Stimulated activated CD4-positive, alpha-beta T cell treated with anti-CD3 and anti-CD28 coated beads, Interleukin-1b, Interleukin-23, amount 100 ng/mL, for 48 hours (primary cell): ENCODE measurements around the gene MARK3.

Experiments
- DNase-seq: peaks from one replicate; pipeline ENCODE4 v3.0.0-alpha.2; 2020

The MARK3 gene

DNA sequence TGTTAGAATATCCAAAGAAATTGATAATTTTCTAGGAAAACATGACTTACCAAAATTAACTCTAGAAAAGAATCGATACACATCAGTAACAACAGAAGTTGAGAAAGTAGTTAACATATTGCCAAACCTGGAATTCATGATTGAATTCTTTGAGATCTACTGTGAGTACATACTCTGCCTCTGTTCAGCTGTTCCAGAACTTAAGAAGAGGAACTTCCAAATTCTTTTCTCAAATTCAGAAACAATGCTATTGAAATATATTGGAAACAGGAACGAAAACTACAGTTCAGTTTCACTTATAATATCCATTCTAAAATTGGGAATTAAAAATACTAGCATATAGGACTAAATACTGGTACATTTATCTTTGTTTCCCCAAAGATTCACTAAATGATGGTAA, 57.9 kb downstream of the MARK3 start:
- DNase-seq: no peak

DNA sequence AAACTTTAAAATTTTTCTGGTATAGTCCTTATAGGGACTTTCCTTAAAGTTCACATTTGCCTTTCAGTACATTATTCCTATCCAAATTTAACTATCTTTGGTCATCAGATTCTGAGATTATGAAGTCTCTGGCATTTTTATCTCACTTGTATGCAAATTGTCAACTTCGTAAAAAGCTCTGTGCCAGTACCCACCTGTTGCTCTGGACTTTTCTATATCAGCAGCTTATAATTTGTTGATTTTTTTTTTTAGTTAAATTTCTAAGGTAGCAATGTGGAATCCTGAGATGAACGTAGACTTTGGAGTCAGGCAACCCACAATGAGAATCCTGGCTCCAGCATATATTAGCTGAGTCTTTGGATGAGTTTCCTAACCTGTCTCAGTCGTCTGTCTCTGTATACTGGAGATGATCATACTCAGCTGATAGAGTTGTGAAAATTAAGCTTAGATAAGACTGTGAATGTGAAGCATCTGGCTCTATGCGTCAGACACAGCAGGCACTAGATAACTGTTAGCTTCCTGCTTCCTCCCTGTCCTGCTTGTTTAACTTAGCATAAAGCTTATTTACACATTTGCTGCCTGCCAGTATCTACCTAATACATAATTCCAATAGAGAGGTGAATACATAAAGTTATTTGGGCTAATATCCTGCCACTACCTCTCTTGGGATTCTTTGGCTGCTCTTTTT, 59.8 kb downstream of the MARK3 start:
- DNase-seq: no peak

- no peak for DNase-seq
Measured at GRCh38 chr14:103445806-103446205, 60.6 kb downstream of the MARK3 start.

DNA sequence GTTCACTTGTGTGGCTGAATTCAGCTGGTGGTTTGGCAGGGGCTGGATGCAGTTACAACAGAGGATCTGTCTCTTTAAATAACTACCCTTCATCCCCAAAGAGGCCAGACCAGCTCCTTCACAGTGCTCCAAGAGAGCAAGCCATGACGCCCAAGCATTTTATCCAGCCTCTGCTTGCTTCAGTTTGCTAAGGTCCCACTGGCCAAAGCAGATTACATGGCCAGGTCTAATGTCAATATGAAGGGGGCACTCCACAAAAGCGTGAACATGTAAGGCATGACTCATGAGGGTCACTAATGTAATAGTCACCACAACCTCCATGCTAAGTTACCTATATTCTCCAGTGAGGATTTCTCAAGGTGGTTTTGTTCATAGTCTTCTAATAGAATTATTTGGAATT, 62.9 kb downstream of the MARK3 start:
- no peak for DNase-seq

DNA sequence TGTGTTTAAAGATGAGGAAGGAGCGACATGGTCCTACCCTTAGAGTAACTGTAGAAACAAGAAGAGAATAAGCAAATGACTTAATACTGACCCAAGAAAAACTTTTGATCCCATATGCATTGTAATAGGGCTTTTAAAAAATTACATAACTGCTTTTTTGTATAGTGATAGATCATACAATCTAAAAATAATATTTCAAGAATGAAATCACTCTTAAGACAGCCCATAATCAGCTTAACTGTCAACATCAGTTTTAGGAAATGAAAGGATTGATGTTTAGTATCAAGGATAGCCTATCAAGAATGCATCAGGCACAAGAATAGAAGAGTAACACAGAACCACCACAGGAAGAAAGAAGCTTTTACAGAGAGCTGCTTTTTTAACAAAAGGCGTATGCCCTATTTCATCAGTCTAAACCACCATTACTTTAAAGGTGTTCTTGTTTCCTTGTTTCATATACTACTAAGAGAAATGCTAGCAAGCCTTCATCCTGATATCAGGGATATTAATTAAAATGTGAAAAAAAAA, 64.5 kb downstream of the MARK3 start:
- no peak for DNase-seq

- no peak for DNase-seq
Measured at GRCh38 chr14:103450416-103450815, 65.2 kb downstream of the MARK3 start.

DNA sequence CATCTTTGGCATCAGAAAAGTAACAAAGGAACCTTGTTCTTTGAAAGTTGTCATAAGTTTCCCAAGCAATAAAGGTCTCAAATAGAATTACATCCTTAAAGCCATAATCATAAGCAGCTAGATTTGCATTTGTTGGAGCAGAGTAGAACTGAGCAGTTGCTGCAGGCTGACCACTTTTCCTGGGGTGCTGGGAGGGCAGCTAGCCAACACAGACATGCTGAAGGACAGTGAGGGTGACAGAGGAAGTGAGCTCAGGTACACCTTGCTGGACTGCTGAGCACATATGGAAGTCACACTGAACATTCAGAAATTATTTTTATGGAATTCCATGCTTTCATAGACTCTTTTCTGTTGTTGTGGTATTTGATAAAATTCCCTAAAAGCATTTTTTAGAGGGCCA, 66.2 kb downstream of the MARK3 start:
- no peak for DNase-seq

DNA sequence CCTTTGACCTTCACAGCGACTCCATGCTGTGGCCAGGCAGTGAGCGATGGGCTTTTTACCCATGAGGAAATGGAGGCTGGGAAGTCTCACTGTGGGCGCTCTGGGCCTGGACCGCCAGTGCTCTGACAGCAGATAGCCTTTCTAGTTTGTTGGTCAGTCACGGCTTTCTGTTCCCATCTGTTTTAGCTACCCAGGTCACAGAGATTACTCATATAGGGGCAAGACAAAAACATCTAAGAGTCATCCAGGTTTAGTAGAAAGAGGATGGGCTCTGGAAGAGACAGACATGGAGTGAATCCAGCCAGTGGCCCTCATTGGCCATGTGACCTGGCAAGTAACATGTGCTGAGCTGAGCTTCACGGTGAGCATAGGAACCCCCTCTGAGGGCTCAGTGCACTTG, 68.6 kb downstream of the MARK3 start:
- DNase-seq: no peak

DNA sequence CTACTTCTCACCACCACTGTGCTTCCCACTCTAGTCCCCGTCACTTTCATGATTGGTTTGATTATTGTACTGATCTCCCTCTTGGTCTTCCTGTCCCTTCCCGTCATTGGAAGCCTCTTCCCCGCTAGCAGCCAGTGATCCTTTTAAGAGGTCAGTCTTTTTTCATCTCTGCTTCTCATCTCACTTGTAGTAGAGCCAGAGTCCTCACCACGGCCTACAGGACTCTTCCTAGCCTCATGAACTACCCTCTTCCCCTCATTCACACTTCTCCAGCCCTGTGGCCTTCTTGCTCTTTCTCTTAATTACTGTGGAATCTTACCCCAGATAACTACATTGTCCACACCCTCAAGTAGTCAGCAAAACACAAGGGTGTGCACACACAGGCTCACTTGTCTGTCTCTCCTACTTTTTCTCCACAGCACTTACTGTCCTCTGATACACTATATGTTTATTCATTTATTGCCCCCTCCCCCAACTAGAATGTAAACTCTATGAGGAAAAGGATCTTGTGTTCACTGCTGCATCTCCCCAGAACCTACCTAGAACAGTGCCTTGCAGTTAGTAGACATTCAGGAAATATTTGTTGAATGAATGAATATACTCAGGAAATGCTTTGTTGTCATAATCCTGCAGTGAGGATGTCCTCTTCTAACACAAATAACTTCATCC, 71.1 kb downstream of the MARK3 start:
- DNase-seq: no peak

DNA sequence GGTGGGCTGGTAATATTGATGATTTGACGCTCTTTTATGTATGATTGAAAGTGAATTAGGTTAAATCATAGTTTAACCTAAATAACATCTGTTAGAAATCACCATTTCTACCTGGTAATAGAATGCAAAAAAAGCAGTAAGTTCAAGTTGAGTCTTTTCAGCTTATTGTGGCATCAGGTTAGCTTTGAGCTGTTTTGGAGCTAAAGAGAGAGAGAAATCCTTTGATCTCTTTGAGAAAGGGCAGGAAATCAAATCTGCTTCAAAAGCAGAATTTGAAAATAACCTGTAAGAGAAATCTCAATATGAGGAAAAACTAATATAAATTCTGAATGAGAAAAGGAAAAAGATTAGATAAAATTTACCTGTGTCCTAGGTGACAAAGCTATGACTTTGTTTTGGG, 75.2 kb downstream of the MARK3 start:
- DNase-seq: no peak

GRCh38 chr14:103463149-103463548, 77.9 kb downstream of the MARK3 start:
- no peak for DNase-seq

DNA sequence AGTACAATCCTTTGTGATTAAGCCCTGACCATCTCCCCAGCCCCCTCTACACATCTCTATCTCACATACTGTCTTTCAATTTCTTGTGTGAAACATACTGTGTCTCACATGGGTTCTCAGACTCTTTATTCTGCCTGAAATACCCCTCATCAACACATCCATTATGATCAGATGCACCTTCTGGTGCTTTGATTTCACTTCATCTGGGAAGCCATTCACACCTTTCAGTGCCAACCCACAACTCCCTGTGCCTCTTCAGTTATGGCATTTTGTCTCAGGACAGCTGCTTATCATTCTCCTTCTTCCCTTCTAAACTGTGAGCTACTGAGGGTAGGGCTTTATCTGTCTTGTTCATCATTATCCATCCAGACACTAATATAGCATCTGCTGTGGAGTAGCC, 78.6 kb downstream of the MARK3 start:
- no peak for DNase-seq

DNA sequence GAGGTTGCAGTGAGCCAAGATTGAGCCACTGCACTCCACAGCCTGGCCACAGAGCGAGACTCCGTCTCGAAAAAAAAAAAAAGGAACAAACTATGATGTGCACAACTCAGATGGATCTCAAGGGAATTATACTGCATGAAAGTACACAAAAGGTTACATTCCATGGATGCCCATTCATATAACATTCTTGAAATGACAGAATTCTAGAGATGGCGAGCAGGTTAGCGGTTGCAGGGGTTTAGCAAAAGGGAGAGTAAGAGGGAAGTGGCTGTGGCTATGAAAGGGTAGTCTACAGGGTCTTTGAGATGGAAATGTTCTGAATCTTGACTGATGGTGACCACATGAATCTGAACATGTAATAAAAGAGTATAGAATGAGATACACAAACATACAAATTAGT, 87.7 kb downstream of the MARK3 start:
- no peak for DNase-seq

- no peak for DNase-seq
Measured at GRCh38 chr14:103474893-103475292, 89.7 kb downstream of the MARK3 start.

DNA sequence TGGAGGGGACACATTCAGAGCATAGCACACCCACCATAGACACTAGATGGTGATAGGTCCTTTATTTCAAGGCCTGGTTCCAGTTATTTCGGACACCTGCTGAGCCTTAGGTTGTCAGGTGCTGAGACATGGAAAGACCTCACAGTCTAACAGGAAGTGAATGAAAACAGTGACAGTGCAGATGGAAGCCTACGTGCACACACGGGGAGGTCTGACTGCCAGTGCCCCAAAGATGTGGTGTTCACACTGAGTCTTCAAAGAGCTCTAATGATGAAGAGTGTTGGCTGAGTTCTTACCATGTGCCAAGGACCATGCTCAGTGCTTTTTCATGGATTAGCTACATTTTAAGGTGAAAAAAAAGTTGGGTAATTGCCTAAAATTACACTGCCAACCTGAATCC, 90.8 kb downstream of the MARK3 start:
- DNase-seq: no peak

DNA sequence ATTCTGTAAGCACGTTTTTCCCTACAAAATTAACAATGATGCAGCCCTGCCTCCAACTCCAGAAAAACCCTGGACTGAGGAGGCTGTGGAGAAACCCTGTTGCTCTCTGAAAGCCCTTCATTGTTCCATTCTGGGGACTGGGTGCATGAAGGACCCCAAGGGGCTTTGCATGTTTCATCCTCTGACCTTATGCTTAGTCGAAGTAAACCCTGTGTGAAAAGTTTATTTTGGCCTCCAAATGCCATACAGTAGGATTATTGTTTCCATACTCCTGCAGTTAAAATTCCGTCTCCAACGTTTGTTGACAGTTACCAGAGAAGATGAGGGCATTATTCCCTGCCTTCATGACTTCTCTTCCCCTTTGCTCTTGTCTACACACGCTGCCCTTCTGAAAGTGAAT, 91.4 kb downstream of the MARK3 start:
- DNase-seq: no peak

DNA sequence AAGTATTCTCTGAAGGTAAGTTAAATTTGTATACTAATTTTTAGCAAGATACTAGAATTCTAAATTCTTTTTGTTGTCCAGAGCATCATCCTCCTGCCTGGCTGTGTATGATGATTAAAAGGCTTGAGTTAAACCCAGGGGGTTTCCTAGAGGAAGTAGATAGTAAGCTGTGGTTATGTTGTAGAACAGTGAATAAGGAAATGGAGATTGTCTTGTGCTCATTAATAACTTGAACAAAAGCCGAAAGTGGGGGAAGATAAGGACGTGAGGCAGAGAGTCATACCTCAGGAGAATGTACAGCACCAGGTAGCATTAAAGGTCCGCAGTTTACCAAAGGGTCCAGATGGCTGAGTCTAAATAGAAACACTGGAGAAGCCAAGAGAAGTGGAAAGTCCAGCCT, 95.4 kb downstream of the MARK3 start:
- DNase-seq: no peak

DNA sequence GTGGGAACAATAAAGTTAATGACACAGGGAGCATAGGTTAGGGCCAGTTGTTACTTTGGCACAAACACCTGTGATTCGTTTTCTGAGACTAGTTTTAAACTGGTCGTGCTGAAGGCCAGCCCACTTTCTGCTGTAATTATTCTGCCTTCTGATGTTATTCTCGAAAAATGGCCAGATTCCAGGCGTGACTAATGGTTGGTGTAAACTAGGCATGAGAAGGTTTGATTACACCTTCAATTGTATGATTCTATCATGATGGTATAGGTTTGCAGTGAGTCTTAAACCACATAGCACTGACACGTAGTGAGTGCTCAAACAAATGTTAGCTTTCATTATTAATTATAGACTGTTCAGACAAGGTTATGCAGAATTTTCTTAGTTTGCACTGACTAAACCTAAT, 98.4 kb downstream of the MARK3 start:
- DNase-seq: no peak

DNA sequence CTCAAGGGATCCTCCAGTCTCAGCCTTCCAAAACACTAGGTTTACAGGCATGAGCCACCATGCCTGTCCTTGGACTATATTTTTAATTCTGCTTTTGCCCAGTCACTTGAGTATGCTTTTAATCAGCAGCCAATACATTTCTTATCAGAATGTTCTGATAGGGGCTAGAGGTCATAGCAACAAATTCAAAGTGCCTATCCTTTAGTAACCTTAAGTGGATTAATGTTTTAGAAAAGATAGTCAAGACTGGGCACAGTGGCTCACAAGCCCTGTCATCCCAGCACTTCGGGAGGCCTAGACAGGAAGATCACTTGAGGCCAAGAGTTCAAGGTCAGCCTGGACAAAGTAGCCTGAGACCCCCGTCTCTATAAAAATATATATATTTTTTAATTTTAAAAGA, 100.3 kb downstream of the MARK3 start:
- DNase-seq: no peak

DNA sequence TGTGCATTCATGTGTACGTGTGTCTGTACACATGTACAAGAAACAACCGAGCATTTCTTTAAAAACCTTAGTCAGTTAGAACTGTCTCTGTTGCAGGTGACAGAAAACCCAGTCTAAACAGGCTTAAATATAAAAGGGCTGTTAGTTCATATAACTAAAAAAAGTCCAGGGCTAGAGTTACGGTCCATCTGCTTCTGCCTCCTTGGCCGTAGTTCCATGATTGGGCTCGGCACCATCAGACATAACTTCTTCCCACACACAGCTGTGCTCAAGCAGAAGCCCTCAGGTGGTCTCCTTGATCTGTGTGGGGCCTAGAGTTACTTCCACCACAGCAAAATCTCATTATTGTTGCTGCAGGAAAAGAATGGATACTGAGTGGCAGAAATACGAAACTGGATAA, 102.9 kb downstream of the MARK3 start:
- DNase-seq: no peak

DNA sequence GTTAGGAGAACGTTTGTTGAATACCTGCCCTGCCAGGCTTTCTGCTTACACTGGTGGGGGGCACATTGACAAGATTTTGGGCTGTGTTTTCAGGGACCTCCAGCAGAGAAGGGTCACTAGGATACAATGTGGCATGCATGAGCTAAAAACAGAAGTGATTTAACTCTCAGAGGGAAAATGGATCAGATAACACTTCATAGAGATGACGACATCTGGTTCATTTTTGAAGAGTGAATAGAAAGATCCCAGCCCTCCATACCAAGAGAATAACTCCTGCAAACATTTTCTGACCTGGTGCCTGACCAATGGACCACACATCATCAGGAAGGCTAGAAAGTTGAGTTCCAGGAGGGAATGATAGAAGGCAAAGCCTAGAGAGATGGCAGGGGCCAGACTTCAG, 103.7 kb downstream of the MARK3 start:
- DNase-seq: no peak

GRCh38 chr14:103489621-103490020, 104.4 kb downstream of the MARK3 start:
- no peak for DNase-seq

DNA sequence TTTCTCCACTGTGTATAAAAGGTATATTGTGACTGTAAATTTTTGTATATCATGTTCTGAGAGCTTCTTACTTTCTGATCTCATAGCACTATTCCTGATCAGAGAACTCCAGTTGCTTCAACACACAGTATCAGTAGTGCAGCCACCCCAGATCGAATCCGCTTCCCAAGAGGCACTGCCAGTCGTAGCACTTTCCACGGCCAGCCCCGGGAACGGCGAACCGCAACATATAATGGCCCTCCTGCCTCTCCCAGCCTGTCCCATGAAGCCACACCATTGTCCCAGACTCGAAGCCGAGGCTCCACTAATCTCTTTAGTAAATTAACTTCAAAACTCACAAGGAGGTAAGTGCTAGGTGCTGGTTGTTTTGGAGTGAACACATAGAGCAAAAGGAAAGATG, 106.5 kb downstream of the MARK3 start:
- DNase-seq: no peak

- no peak for DNase-seq
Measured at GRCh38 chr14:103492156-103492925, 107.1 kb downstream of the MARK3 start.
